Epidermal melanocyte (primary cell): ENCODE measurements around the gene TCAF1.
"Not testable (repeated sequence)": the region's sequence is repeated elsewhere in the genome, so short reads cannot be mapped to it uniquely, and the experiment has no call there.

Experiments used
- DNase-seq: peaks from one replicate; pipeline ENCODE4 v3.0.0; 2011; ENCODE audit warnings: low spot score; ENCODE audit not compliant: insufficient read length

Gene TCAF1

DNA sequence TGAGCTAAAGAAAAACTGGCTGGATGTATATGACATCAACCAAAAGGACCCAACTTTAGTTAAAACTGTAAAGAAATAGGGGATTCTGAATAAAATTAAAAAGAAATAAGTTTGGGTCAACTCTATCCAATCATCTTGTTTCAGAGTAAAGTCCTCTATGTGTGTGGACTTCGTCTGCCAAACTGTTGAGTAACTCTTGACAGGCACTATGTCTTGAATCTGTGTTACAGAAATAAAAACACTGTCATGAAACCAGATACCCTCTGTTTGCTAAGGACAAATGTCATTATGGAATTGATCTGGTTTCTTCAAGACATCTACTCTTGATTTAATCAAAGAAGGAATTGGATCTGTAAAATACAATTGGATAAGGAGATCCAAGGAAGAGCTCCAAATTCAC, 46.5 kb downstream of the TCAF1 start:
- not testable (repeated sequence) for DNase-seq

DNA sequence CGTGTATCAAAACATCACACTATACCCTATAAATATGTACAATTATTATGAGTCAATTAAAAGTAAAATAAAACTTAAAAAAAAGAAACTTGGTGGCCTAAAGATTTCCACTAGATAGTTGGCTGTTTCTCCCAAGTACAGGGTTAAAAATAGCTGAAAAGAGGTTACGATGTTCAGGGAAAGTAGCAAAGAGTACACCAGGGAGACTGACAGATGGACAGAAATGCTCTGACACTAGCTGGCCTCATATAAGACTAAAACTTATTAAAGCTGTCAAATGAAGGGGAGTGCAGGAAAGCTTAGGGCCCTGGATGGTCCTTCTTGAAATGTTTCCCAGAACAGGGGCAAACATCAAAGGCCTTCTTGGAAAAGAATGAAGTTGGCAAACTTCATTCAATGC, 51.3 kb downstream of the TCAF1 start:
- DNase-seq = no peak

DNA sequence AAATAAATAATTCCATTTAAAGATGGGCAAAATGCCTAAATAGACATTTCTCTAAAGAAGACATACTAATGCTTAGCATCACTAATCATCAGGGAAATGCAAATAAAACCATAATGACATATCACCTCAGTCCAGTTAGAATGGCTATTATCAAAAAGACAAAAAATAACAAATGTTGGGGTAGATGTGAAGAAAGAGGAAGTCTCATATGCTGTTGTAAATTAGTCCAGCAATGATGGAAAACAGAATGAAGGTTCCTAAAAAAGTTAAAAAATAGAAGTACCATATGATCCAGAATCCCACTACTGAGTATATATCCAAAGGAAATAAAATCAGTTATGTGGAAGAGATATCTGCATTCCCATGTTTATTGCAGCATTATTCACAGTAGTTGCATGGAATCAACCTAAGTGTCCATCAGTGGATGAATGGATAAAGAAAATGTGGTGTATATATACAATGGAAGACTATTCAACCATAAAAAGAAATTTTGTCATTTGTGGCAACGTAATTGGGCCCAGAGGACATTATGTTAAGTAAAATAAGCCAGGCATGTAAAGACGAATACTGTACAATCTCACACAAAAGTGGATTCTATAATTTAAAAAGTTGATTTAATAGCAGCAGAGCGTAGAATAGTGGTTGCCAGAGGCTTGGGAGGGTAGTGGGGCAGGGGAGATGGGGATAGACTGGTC, 52.0 kb downstream of the TCAF1 start:
- DNase-seq = no peak

- DNase-seq = no peak
Measured at GRCh38 chr7:143848192-143848591, 53.8 kb downstream of the TCAF1 start.

- no peak for DNase-seq
Measured at GRCh38 chr7:143846692-143847091, 55.3 kb downstream of the TCAF1 start.

GRCh38 chr7:143841696-143842095, 60.3 kb downstream of the TCAF1 start:
- DNase-seq = not testable (repeated sequence)

DNA sequence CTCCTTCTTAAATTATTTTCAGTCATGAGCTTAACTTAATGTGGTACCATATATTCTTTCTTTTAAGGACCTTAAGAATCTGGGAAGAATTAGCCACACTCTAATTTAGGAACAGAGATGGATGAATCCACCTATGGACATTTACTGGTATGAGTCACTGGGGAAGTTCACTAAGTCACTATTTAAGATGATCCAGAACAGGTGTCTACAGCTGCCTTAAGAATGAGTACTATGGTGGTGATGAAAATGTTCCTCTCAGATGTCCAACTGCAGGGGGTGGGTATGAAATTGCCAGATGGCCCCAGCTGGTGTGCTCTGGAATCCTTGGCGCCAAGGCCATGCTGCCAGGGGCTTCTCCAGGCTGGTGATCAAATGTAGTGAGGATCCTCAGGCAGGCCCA, 61.9 kb downstream of the TCAF1 start:
- not testable (repeated sequence) for DNase-seq

DNA sequence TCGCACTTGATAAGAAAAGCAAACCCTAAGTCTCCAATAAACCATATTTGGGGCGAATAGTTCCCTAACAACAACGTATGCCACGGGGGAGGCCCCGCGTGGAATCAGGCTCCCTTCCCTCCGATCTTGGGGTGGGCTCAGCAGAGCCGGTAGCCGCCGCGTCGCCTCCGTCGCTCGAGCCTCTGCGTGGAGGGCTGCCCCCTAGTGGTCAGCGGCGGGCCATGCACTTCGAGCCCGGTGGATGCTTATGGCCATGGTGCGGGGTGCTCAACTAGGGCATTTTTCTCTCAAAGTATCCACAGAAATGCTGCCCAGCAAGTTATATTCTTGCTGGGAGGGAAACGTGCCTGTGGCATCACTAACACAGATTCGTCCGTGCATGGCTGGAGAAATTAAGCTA, 64.8 kb downstream of the TCAF1 start:
- not testable (repeated sequence) for DNase-seq

DNA sequence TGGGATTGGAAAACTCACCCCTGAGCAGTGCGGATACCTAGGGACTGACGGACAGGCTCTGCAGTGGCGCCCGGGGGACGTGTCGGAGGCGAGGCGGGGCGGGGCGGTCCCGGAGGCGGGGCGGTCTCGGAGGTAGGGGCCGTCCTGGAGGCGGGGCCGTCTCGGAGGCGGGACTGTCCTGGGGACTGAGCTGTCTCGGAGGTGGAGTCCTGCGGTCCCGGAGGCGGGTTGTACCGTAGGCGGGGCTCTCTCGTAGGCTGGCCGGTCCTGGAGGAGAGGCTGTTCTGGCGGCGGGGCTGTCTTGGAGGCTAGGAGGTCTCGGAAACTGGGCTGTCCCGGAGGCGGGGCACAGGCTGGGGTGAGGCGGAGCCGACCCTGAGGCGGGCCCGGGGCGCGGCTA, 65.4 kb downstream of the TCAF1 start:
- DNase-seq = not testable (repeated sequence)

GRCh38 chr7:143836088-143836487, 65.9 kb downstream of the TCAF1 start:
- not testable (repeated sequence) for DNase-seq

DNA sequence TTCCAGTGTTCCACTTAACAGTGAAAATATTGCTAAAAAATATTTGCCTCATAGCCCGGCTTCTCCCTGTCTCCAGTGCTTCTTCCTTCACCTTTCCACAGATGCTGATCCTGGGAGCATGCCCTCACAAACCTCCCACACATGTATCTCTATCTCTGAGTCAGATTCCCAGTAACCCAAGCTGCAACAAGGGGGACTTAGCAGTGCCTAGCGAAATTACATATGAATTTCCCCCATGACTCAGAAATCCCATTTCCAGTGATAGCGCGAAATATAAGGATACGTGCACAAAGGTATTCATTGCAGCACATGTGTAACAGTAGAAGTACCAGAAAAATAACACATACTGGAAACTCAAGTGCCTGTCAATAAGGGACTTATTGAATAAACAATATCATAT, 75.4 kb downstream of the TCAF1 start:
- DNase-seq = not testable (repeated sequence)

- DNase-seq = not testable (repeated sequence)
Measured at GRCh38 chr7:143824295-143825135, 77.5 kb downstream of the TCAF1 start.

DNA sequence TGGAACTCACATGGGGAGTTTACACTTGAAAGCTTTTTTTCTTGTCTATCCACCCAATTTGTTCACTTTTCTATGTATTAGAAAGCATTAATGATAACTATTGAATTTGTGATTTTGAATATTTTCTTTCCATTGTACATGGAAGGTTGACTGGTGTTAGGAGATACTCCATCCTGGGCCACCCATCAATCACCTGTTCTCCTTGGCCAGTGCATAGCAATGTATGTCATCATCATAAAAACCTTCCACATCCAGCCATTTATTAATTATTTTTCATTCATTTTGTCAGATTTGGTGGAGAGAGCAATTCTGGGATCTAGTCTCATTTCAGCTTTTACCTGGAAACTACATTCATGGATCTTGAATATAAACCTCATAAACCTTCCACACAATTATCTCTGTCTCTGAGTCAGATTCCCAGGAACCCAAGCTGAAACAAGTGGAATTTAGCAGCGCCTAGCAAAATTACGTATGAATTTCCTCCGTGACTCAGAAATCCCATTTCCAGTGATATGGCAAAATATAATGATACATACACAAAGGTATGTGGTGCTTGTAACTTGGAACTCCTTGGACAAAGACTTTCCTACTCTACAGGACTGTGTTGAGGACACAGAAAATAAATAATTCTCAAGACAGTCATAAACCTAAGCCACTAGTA, 78.2 kb downstream of the TCAF1 start:
- not testable (repeated sequence) for DNase-seq

GRCh38 chr7:143821392-143822277, 80.3 kb downstream of the TCAF1 start:
- not testable (repeated sequence) for DNase-seq

DNA sequence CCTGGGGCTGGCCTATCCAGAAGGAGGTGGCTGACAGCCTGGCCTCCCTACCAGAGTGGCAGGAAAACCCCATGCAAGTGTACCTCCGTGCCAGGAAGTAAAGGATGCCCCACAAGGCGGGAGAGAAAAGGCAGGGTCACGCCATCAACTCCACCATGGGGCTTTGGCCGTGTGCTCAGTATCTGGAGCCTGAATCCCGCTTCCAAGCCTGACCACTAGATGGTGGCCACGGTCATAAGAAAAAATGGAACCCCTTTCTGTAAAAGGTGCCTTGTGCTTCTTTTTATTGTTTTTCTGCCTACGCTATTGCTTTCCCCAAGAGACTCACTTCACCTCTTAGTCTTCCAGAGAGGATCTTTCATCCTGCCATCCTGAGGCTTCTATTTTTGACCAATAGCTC, 84.1 kb downstream of the TCAF1 start:
- DNase-seq = not testable (repeated sequence)

- DNase-seq = not testable (repeated sequence)
Measured at GRCh38 chr7:143816471-143817133, 85.4 kb downstream of the TCAF1 start.

DNA sequence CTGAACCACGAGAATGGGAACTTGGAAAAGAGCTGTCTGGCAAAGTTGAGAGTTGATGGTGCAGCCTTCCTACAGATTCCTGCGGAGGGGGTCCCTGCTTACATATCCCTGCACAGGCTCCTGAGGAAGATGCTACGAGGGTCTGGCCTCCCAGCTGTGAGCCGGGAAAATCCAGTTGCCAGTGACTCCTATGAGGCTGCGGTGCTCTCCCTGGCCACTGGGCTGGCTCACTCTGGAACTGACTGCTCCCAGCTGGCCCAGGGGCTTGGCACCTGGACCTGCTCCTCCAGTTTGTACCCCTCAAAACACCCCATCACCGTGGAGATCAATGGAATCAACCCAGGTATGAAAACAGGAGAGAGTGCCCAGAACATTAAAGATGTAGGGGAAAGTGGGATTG, 91.3 kb downstream of the TCAF1 start:
- DNase-seq = not testable (repeated sequence)

- DNase-seq = not testable (repeated sequence)
Measured at GRCh38 chr7:143806664-143807071, 95.3 kb downstream of the TCAF1 start.
